AG09319 (cell line): ENCODE measurements around the gene AKR1C1.
"Not testable (repeated sequence)": the region's sequence is repeated elsewhere in the genome, so short reads cannot be mapped to it uniquely, and the experiment has no call there.

ENCODE experiments used
- DNase-seq: peaks from one replicate; pipeline ENCODE4 v3.0.0-alpha.2; 2010; ENCODE audit warnings: low read depth; ENCODE audit errors: extremely low read depth
- CTCF ChIP-seq: IDR thresholded peaks from 2 replicates; pipeline ENCODE4 v1.5.1; 2011; ENCODE audit warnings: low read depth, mild to moderate bottlenecking, inconsistent platforms, low read length, moderate library complexity

AKR1C1 gene

GRCh38 chr10:5002013-5002727 lies 39.0 kb downstream of the AKR1C1 start:
- no peak for TF ChIP-seq CTCF
- no peak for DNase-seq

- DNase-seq, result not testable (repeated sequence)
Observed at GRCh38 chr10:5003127-5004029, 40.2 kb downstream of the AKR1C1 start, which contains the start of gene AKR1C2. Gene AKR1C2 (minus strand): TSS chr10:5003857. CDS start chr10:5003835, 22 bp downstream.

GRCh38 chr10:5004030-5004385 lies 40.8 kb downstream of the AKR1C1 start:
- DNase-seq, result not testable (repeated sequence)

GRCh38 chr10:5004501-5004900 lies 41.3 kb downstream of the AKR1C1 start:
- not testable (repeated sequence) for DNase-seq

GRCh38 chr10:5008857-5009548 lies 45.8 kb downstream of the AKR1C1 start:
- not testable (repeated sequence) for DNase-seq

- DNase-seq, result not testable (repeated sequence)
Observed at GRCh38 chr10:5010043-5010442, 46.8 kb downstream of the AKR1C1 start.

- DNase-seq, result not testable (repeated sequence)
Observed at GRCh38 chr10:5011392-5011791, 48.2 kb downstream of the AKR1C1 start.

GRCh38 chr10:5012595-5012994 lies 49.4 kb downstream of the AKR1C1 start:
- no peak for TF ChIP-seq CTCF
- DNase-seq, result no peak

- DNase-seq, result no peak
- no peak for TF ChIP-seq CTCF
Observed at GRCh38 chr10:5013385-5013784, 50.2 kb downstream of the AKR1C1 start.

GRCh38 chr10:5014200-5014910 lies 51.1 kb downstream of the AKR1C1 start:
- not testable (repeated sequence) for DNase-seq
